Activated CD8-positive, alpha-beta memory T cell treated with anti-CD3 and anti-CD28 coated beads, Interleukin-2, amount 50 U/mL, for 4 hours (primary cell): ENCODE results near the gene KAT2B.
A peak's percentile ranks its signal among the peaks of the same experiment; 100 is the strongest.
"Not testable (repeated sequence)": the region's sequence is repeated elsewhere in the genome, so short reads cannot be mapped to it uniquely, and the experiment has no call there.

Experiments used
- DNase-seq: peaks from one replicate; pipeline ENCODE4 v3.0.0-alpha.2; 2020

The KAT2B gene

DNA sequence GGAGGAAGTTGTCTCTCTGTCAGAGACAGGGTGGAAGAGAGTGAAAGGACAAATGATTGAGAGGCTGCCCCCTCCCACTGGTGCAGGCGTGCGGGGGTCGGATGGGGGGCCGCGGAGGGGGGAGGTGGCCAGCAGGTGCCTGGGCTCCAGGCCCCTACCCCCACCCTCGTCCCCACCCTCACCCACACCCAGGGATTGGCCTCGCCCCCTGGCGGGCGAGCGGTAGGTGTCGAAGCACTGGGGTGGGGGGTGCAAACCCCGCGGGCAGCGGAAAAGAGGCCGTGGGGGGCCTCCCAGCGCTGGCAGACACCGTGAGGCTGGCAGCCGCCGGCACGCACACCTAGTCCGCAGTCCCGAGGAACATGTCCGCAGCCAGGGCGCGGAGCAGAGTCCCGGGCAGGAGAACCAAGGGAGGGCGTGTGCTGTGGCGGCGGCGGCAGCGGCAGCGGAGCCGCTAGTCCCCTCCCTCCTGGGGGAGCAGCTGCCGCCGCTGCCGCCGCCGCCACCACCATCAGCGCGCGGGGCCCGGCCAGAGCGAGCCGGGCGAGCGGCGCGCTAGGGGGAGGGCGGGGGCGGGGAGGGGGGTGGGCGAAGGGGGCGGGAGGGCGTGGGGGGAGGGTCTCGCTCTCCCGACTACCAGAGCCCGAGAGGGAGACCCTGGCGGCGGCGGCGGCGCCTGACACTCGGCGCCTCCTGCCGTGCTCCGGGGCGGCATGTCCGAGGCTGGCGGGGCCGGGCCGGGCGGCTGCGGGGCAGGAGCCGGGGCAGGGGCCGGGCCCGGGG, at the start of gene KAT2B:
TSS of gene KAT2B (plus strand) at position 682 of the 783 bp plus-strand sequence. CDS start at position 714, 32 bp downstream.
- peak; percentile 83 for DNase-seq

DNA sequence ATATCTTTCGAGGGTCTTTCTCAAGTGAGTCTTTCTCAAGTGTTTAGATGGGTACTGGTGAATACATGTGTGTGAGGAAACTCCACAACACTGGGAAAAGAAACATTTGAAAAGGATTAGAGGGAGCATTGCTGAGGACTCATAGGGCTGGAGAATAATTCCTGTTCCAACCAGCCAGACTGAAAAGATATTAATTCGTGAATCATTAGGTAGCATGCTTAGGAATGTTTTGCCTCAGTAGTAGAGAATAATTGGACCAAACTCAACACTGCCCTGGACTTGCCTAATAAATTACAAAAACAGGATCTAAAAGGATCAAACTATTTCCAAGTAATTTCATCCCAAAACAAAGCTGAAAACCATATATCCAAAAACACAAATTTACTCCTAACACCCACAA, 45.5 kb upstream of the KAT2B start:
- DNase-seq = no peak

DNA sequence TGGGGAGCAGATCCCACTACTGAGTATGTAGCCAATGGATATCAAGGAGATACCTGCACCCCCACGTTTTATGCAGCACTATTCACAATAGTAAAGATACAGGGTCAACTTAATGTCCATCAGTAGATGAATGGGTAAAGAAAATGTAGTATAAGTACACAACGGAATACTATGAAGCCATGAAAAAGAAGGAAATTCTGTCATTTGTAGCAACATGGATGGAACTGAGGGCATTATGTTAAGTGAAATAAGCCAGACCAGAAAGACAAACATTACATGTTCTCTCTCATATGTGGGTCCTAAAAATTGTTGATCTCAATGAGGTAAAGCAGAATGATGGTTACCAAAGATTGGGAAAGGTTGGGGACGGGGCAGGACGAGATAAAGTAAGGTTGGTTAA, 42.7 kb upstream of the KAT2B start:
- DNase-seq = no peak

DNA sequence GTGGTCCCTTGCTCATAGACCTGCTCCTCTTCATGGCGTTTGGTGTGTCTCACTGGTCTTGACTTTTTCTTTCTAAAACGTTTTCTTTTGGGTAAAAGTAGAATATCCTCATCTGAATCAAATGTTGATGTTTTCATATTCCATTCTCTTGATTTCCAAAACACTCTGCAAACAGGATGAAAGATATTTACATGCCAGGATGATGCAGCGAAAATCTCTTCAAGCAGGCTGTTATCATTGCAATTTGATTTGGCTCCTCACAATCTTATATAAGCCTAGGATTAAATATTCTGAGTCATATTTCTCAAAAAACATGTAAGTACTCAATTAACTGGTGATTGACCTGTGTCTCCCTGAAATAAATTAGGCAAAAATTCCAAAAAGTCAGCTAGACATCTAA, 38.3 kb upstream of the KAT2B start:
- no peak for DNase-seq

DNA sequence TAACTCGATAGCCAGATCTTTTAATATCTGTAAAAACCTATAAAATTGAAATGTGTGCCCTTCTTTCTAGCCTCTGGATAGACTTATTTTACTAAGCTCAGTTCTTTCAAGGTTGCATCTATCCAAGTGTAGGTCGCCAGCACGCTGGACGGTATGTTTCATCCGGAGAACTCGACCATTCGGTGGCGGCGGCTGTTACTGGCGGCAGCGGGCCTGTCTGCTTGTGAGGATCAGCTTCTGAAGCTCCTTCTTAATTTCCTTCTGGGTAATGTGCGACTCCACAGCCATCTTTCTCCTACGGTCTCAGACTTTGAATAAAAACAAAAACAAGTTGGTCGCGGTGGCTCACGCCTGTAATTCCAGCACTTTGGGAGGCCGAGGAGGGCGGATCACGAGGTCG, 32.3 kb upstream of the KAT2B start:
- DNase-seq = no peak

DNA sequence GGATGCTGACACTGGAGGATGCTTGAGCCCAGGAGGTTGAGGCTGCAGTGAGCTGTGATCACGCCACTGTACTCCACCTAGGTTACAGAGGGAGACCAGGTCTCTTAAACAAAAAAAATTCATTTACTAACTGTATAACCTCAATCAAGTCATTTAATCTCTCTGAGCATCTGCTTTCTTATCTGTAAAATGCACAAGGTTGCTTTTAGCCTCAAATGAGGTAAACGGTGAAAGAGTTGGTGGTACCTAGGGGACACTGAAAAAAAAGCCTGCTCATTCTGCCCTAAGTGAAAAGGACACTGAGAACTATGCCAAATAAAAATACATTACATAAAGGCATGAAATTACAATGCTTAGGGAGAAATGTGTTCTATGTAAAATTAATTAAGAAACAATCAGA, 31.6 kb upstream of the KAT2B start:
- no peak for DNase-seq

DNA sequence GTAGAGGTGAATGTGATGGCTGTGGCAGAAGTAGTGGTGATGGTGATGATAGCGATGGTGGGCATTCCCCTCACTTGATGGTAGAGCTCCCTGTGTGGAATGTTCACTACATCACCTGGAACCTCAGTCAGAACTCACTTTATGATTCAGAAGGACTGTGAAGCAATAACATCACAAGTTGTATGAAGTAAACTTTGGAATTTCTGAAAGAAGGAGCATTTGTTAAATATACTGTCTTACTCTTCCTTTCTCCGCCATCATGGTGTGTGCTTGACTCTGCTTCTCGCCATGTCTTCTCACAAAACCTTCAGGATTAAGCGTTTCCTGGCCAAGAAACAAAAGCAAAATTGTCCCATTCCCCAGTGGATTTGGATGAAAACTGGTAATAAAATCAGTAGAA, 28.1 kb upstream of the KAT2B start, which contains the start of gene PP2D1:
TSS of gene PP2D1 (minus strand) at position 101 of the 400 bp plus-strand sequence. CDS start 192 bp downstream, outside the sequence.
- no peak for DNase-seq

DNA sequence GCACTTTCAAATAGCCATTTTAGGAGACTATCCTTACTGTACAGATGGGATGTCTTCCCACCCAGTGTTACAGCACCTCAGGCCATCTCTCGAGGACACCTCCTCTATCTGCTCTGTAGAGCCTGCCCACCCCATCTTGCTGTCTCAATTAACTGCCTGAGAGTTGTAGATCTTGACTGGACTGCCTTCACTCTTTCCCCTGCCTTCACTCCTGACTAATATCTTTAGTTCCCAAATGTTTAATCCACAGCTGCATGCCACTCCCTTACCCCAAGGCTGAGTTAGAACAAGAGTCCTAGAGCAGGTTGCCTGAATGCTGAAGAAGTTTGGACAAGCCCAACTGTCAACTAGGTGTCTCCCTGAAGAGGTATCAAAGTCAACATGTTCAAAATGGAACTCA, 26.9 kb upstream of the KAT2B start:
- no peak for DNase-seq

DNA sequence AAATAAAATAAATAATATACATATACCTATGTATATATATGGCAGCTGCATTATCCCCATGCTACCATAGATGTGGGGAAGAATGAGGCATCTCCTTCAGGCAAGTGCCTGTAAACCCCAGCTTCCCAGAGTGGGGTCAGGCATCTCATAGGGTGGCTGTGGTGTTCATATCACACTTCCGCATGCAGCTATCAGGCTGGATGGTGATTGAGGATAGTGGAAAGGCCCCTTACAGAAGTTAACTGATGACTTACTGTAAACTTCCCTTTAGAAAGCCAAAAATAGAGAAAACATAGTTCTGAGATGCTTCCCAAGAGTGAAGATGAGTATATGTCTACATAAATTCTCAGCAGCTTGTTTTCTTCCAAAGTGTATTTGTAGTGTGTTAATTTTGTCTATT, 24.7 kb upstream of the KAT2B start:
- DNase-seq = no peak

DNA sequence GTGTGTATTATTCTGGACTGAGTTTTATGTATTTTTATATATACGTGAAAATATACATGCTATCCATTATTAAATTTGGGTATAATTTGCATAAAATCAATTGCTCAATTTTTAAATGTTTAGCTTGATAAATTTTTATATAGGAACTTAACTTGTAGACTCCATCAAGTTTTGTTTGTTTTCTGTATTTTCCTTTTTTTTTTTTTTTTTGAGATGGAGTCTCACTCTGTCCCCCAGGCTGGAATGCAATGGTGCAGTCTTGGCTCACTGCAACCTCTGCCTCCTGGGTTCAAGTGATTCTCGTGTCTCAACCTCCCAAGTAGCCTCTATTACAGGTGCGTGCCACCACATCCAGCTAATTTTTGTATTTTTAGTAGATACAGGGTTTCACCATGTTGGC, 24.2 kb upstream of the KAT2B start:
- not testable (repeated sequence) for DNase-seq

DNA sequence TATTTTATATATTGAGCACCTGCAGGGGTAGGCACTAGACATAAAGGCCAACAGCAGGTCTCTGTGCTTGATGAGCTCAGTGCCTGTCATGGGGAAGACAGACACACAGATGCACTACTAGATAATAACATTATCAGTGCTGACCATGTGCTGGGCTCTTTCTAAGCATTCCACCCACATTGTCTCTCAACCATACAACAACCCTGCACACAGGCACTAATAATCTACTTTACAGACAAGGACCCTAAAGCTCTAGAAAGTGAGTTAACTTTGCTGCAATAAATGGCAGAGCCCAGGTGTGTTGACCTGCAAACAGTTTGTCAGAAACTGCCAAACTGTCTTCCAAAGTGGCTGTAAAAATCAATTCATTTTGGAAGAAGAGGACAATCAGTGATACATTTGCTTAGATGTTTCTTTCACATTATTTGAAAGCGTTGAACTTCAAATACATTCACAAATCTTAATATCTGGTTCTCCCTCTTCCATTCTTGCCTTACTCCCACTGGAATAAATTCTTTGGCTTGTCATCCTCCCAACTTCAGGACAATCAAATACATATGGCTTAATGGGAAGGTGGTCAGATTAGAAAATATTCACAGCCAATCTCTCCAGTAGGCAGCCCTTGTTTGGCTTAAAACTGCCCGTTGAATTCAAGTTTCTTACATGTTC, 17.2 kb upstream of the KAT2B start:
- no peak for DNase-seq

DNA sequence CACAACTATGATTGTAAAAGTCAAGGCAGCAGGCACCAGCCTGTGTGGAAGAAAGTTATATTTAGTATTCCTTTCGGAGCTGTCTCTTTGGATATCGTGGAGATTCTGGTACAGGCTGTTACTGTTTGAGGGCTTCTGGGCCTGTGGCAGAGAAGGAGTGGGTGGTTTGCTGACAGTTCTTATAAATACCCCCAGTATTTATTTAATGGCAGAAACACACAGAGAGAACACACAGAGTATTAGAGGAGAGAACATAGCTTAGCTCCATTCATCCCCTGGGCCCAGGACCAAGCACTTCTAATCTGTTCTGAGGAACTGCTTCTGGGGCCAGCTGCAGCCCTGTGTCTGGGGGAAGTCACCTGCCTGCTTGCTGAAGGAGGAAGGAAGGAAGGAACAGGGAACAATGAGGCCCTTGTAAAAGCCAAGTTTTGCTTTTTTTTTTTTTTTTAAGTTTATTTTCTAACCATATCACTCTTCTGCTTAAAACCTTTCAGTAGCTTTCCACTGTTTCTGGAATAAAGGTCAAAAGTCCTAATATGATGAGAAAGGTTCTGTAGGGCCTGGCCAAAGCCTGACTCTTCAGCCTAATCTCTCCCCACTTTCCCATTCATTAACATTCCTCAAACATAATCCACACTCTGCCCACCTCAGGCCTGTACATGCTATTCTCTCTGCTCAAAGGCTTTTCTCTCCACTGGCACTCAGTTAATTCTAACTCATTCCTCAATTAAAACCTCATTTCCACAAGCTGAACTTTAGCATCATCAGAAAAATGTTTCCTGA, 16.4 kb upstream of the KAT2B start:
- DNase-seq = no peak

DNA sequence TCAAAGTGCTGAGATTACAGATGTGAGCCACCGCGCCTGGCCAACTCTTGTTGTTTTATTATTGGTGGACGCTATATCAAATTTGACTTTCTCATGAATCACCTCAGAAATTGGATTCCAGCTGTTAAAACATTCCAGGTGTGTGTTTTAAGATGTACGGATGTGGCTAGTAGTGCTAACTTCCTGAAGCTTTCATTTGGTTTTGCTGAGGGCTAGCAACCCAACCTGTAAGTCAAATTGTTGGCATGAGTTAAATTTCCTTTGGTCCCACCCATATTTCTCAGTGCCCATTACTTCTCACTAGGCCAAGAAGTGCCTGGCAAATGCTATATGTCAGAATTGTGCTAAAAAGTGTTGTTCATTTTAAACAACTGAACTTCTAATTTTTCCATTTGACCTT, 13.1 kb upstream of the KAT2B start:
- DNase-seq = no peak

DNA sequence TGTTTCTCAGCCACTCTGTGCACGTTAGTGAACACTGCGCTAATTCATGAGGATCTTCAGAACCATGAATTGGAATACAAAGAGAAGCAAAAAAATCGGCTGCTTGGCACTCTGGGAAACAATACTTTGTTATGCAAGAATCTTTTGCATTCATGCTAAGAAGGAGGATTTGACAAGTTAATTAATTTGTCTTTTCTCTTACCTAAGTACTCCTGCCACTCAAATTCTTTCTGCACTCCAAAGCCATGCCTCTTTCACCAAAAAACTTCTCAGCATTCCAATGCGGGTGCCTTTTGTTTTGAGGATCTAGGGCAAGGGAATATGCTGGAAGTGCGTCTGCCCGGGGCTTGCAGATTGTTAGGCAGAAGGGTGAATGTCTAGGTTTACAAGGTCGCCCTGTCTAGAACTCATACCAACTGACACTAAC, 11.3 kb upstream of the KAT2B start:
- no peak for DNase-seq

DNA sequence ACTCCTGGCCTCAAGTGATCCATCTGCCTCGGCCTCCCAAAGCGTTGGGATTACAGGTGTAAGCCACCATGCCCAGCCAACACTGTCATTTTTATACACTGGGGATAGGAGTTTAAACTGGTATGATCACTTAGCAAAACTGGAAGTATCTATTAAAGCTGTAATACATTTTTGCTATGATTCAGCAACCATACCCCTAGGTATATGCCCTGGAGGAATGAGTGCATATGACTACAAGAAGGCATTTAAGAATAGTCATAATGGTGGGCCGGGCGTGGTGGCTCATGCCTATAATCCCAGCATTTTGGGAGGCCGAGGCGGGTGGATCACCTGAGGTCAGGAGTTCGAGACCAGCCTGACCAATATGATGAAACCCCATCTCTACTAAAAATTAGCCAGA, 8.3 kb upstream of the KAT2B start:
- DNase-seq = not testable (repeated sequence)

DNA sequence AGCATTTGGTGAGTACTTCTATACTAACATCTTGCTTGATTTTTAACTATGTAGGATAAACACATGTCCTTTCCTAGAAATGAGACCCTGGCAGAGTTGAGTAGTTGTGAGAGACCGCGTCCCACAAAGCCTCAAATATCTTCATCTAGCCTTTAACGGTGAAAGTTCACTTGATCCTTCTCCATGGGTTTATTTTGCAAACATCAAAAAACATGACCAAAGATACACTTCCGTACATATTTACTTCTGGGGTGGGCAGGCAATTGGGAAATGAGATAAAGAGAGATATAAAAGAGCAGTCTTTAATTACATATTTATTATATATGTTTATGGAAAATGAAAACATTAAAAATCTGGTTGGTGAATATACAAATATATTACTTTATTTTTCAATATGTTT, 5.2 kb upstream of the KAT2B start:
- DNase-seq = no peak

DNA sequence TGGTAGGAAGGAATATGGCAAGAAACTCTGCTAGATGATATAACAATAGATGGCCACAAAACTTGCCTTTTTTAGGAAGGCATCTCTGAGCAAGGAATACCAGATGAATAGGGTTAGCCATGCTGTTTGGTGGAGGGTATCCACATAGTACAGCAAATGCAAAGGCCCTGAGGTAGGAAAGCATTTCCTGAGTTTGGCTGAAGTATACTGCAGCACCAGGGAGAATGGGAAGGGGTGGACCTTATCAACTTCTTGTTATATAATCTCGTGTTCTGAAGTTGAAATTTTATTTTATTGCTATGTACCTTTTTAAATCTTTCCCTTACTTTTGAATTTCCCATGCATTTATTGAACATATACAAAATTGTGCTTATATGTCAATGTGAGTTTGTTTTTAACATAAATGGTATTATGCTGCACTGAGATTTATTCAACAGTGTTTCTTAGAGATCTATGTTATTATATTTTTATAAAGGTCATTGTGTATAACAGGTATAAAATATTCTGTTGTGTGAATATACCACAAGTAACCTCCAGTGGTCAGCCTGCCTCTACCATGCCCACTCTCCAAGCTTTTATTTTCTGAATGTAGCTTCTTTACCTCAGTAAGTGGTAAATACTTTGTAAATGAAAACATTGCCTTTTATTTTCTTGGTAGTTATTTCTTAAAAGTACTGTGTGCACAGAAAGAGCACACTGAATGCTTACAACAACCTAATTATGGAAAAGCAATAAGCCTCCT, 2.8 kb upstream of the KAT2B start:
- no peak for DNase-seq

DNA sequence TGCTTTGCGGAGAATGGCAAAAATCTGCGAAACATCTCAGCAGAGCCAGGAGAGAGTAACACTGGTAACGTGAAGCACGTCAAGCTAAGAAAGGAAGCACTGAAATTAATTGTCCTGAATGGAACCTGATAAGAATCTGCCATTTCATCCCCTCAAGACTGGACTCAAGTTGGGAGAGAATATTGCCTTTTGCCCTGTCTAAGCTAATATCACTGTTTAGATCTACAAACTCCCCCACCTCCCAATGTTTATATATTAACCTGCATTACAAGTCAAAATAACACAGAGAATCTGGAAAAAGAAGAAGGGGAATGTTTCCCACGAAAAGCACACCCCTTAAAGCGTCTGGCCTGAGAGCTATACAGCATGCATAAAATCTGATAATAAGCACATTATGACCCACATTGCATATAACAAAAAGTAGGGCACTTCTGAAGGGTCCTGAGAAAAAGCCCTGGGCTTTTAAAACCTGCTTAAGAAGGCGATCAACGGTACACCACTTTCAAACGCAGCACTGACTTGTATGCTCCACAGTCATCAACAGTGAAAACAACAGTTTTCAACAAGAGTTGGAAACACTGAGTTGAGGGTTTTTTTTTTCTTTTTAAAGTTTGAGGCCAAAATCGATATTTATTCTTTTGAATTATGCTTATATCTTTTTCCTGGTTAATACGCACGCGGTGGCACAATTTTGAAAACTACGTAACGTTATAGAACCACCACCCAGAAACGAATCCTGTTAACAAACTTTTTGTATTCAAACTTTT, 1.4 kb upstream of the KAT2B start:
- DNase-seq = no peak

DNA sequence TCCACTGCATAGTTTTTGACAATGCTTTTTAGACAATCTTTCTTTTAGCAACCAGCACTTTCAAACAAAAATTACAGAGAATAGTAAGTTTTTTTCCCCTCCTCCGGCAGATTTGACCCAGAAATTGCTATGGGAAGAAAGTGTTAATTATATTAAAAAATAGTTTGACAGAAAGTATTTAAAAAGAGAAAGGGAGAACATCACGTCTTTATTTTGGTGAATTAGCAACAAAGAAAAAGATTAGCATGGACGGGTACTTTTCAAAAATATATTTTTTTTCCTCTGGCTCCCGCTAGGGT, 831 bp upstream of the KAT2B start:
- DNase-seq = no peak

DNA sequence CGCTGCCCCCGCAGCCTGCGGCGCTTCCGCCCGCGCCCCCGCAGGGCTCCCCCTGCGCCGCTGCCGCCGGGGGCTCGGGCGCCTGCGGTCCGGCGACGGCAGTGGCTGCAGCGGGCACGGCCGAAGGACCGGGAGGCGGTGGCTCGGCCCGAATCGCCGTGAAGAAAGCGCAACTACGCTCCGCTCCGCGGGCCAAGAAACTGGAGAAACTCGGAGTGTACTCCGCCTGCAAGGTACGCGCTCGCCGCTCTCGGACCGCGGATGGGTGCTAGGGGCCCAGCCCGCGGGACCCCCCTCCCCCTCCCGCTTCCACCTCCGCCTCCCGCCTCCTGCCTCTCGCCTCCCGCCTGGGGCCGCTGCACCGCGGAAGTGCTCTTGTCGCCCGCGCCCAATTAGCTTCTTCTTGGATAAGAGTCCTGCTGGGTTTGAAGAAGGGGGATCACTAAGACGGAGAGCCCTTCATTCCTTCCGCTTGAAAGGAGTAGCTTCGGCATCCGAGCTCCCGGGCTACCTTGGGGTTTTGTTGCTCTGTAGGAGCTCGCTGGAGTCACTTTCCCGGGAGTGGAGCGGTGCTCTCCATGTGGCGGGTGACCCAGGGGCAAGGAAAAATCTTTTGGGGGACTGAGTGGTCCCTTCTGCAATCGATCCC, 426 bp downstream of the KAT2B start:
- DNase-seq = peak; percentile 60

DNA sequence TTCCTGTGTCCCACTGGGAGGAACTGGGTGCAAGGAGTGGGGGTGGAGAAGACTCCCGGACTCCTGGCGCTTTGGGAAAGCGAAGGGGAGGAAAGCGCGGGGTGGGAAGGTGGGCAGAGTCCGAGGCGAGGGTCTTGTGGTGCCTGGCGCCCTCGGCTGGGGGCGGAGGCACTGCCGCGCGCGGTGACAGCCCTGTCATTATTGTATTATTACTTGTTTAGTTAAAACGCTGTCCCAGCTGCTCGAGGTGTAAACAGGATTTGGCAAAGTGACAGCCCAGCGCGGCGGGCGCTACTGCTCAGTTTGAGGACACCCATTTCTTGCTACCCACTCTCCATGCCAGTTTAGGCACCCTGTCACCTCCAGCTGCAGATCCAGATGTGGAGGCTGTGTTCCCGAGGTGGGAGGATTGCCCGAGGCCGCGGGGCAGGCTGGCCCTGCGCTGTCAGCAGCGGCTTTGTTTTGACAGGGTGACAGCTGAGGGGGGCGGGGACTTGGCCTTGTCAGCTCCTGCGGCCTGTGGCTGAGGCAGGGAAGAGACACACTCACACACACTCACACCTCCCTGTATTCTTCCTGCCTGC, 1.0 kb downstream of the KAT2B start:
- peak; percentile 75 for DNase-seq
